GM06990 (cell line): ENCODE measurements around the gene EP400.

Experiments used
- DNase-seq: peaks from one replicate; pipeline ENCODE4 v3.0.0-alpha.2; 2011; ENCODE audit not compliant: insufficient read length; ENCODE audit errors: extremely low read depth
- H3K27me3 ChIP-seq: replicated peaks from 2 replicates; pipeline ENCODE4 v1.6.0; 2011; ENCODE audit warnings: low read length; ENCODE audit not compliant: control insufficient read depth, insufficient read depth
- H3K36me3 ChIP-seq: 2 replicates; pipeline ENCODE4 v1.5.1; 2011; ENCODE audit warnings: low read length; ENCODE audit not compliant: control insufficient read depth, insufficient read depth
- H3K4me3 ChIP-seq: replicated peaks from 2 replicates; pipeline ENCODE4 v1.5.1; 2011; ENCODE audit warnings: low read depth, mild to moderate bottlenecking, control low read depth, low read length
- CTCF ChIP-seq: IDR thresholded peaks from 2 replicates; pipeline ENCODE4 v1.5.1; 2011; ENCODE audit warnings: low read length, control low read depth, mild to moderate bottlenecking, inconsistent platforms; ENCODE audit not compliant: insufficient read depth, poor library complexity, severe bottlenecking

Gene EP400

GRCh38 chr12:132040906-132041606 lies 91.3 kb downstream of the EP400 start:
- H3K4me3 ChIP-seq: no peak overlapping the region
- H3K36me3 ChIP-seq: peaks cover 38% of the 10 kb centered on the region
- DNase-seq: no peak
- no peak for TF ChIP-seq CTCF
- H3K27me3 ChIP-seq: no peaks in the 10 kb centered on the region

- DNase-seq: no peak
- H3K27me3 ChIP-seq: no peaks in the 10 kb centered on the region
- no peak overlapping the region for H3K4me3 ChIP-seq
- peaks cover 32% of the 10 kb centered on the region for H3K36me3 ChIP-seq
- no peak for TF ChIP-seq CTCF
Observed at GRCh38 chr12:132043216-132043615, 93.5 kb downstream of the EP400 start.

- TF ChIP-seq CTCF: no peak
- peaks cover 29% of the 10 kb centered on the region for H3K36me3 ChIP-seq
- no peak for DNase-seq
- no peak overlapping the region for H3K4me3 ChIP-seq
- no peaks in the 10 kb centered on the region for H3K27me3 ChIP-seq
Observed at GRCh38 chr12:132043770-132044467, 94.2 kb downstream of the EP400 start.

GRCh38 chr12:132044661-132045412 lies 95.1 kb downstream of the EP400 start:
- Histone ChIP-seq H3K27me3 (no peaks in the 10 kb centered on the region), H3K4me3 (no peak overlapping the region), H3K36me3 (peaks cover 36% of the 10 kb centered on the region)
- no peak for DNase-seq
- TF ChIP-seq CTCF: no peak

GRCh38 chr12:132045751-132046150 lies 96.0 kb downstream of the EP400 start:
- Histone ChIP-seq H3K36me3 (peaks cover 42% of the 10 kb centered on the region), H3K27me3 (no peaks in the 10 kb centered on the region), H3K4me3 (no peak overlapping the region)
- DNase-seq: no peak
- no peak for TF ChIP-seq CTCF
